ENCODE measurements around the gene RRP7A.
A peak's percentile ranks its signal among the peaks of the same experiment; 100 is the strongest.
"Not testable (repeated sequence)": the region's sequence is repeated elsewhere in the genome, so short reads cannot be mapped to it uniquely, and the experiment has no call there.

Gene RRP7A

DNA sequence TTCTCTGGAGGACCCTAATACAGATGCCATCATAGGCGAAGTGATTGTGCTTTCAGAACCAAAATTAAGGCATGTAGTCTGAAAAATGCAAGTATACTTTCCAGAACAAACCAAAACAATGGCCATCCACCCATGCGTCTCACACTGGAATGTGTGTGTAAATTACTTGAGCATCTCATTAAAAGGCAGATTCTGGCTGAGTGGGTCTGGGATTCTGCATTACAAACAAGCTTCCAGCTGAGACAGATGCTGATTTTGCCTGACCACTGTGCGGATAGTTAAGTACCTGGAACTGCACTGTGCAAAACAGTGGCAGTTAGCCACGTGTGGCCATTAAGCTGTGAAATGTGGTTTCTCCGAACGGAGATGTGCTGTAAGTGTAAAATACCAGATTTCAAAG is 26.2 kb downstream of the RRP7A start:
- DNase-seq, result no peak

DNA sequence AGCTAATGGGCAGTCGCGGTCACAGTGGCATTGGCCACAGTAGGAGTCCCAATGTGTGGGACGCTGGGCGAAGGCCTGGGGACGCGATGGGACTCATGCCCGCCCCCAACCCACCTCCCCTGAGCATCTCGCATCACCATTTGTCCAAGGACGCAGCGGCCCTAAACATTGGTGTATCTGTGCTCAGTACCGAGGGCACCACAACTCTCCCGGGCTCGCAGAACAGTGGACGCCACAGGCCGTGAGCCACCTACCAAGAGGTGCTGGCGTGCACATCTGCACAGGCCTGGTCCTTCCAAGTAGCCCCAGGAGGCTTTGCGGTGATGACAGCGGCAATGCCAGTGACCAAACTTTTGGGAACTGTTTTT is 27.3 kb downstream of the RRP7A start:
- no peak for DNase-seq

DNA sequence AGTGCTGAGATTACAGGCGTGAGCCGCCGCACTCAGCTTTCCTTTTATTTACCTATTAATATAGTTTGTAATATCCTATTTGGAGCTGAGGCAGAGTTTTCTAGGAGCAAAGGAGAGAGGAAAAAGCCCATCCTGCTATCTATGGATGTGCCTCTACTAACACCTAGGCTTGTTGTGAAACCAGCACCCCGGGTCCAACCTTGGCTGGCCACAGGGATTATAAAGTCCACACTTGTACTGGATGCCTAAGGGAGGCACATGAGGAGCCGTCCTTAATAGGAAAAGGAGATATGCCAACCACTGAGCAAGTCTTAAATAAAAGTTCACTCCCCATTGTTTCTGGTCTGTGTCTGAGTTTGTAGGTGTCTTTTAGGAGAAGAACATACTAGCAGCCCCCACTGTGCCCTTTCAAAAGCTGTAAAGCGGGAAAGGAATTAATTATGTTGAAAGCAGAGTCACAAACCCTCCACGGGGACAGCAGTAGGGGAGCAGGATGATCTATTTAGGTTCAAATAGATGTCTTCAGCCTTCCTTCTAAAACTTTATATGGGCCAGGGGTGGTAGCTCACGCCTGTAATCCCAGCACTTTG is 29.3 kb downstream of the RRP7A start:
- DNase-seq, result no peak

DNA sequence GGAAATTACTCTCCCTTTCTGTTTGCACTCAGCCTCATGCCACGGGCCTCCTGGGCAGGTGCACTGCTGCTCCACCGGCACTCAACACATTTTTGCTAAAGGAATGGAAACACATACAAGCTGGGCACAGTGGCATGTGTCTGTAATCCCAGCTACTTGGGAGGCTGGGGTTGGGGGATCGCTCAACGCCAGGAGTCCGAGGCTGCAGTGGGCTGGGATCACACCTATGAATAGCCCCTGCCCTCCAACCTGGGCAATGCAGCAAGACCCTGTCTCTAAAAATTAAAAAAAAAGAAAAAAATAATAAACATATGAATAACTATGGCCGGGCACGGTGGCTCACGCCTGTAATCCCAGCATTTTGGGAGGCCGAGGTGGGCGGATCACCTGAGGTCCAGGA is 30.6 kb downstream of the RRP7A start:
- DNase-seq, result no peak

DNA sequence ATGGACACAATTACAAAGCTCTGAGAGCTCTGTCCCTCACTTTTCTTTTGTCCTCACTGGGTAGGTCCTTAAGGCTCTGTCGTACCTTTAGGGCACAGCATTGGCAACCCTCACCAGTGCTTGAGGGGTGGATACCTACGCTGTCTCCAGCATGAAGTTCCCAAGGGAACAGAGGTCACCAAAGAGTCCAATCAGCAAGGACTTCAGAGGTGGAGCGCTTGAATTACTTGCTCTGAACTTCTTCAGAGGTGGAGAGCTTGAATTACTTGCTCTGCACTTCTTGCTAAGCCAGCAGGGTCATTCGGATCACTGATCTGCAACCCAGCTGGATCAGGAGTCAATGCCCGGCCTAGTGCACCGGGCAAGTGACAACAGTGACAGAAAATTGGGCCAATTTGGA is 35.1 kb downstream of the RRP7A start:
- DNase-seq, result no peak

DNA sequence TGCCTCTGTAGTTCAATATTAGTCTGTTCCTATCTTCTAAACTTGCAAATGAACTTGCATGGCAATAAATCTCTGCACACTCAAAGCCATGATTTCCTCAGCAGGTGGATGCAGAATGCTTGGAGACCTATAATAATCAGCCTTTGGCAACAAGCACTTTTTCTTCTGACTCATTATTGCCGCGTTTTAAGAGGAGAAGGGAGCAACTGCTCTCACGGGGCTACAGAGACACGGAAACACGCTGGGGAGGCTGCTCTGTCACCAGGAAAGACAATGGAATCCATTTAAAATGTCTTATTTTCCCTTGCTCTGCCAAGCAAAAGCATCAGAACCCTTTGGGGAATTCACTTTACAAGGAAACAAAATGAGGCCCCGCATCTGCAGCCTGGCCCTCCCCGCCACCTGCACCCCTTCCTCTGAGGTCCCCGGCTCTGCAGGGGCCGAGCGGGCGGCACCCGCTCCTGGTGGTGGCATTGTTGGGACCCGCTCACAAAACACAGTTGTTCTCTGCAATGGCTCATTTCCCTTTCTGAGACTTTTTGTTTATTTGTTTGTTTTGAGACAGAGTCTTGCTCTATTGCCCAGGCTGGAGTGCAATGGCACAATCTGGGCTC is 35.9 kb downstream of the RRP7A start:
- DNase-seq, result not testable (repeated sequence)

DNA sequence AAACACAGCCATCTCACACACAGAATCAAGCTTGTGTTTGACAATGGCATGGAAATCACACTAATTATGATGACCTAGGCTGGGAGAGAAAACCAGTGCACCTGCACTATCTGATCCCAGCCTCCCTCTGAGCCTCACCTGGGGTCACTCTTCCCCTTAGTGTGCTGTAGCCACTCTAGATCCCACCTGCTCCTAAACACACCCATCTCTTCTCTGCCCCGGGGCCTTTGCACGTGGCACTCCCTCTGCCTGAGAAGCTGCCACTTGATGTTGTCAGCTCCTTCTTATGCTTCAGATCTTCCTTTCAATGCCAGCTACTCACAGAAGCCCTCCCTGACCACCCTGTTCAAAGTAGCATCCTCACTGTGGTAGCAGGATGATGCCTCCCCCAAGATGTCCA is 44.5 kb downstream of the RRP7A start:
- no peak for DNase-seq

DNA sequence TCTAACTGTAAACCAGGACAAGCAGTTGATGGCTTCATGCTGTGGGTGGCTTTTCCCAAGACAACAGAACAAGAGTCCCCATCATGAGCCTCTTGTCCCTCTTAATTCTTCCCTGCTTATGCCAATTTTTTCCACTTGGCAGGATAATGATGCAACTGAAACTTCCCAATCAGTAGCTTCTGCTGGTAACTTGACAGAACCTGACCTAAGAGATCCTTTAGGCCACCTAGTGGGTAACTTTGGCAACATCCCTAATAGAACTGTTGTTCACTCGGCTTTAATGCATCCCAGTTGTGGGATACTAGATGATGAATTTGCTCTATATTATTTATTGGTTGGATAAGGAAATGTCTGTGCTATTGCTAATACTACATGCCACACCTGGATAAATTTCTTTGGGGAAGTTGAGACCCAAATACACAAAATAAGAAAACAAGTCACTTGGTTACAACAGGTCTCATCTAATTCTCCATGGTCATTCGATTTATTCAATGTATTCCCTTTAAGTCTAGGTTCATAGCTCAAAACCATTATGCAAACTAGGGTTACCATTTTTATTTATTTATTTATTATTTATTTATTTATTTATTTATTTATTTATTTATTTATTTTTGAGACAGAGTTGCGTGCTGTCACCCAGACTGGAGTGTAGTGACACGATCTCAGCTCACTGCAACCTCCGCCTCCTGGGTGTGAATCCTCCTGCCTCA is 46.0 kb downstream of the RRP7A start:
- peak; percentile 62 for DNase-seq

DNA sequence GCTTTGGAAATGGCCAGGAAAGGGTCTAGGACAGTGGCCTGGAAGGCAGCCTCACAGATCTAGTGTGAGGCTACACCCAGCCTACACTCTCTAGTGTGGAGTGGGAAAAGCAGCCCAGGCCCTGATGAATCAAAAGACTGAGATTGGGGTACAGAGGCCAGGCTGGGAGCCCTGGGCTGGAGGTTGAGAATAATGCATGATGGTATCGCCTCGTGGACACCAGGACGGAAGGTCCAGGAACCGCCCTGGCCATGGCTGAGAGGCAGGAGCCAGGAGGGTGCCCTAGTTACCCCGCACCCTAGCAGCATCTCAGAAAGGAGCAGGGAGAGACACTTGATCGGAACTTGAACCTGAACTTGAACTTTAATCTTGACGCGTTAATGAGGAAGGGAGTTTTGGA is 46.9 kb downstream of the RRP7A start:
- DNase-seq, result no peak

DNA sequence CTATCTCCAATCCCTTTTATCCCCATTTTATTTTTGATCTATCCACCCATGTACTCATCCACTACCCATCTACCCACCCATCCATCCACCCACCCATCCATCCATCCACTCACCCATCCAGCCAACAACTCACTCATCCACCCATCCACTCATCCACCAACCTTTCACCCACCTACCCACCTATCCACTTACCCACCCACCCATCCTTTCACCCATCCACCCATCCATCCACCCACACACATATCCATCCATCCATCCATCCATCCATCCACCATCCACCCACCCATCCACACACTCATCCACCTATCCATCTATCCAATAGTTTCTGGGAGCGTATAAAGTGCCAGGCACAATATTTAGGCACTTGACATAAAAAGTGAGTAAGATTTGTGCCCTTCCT is 48.2 kb downstream of the RRP7A start:
- DNase-seq, result no peak

DNA sequence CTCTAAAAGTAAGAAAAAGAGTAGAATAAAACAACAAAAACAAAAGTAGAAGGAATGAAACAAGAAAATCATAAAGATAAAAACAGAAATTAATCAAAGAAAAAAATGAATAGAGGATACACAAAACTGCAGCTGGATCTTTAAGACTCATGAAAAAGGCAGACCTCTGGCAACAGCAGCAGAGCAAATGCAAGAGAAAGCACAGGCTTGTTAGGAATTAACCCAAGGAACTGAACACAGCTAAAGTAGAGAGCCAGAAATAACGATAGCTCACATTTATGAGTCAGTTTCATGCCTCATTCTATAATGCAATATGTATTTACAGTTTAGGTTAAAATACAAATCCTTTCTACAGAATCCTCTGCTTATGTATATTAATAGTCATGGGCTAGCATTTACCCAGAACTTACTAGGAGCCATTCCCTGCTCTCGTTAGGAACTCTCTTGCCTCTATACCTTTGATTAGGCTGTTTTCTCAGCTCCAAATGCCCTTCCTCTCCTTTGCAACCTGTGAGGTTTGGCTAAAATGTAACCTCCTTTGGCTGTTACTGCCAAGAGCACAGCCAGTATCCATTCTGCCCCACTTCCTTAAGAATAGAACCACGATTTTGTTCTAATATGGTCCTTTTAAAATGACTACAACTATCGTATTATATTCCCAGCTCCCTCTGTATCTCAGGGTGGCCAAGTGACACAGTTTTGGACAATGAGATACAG is 49.1 kb downstream of the RRP7A start:
- no peak for DNase-seq

DNA sequence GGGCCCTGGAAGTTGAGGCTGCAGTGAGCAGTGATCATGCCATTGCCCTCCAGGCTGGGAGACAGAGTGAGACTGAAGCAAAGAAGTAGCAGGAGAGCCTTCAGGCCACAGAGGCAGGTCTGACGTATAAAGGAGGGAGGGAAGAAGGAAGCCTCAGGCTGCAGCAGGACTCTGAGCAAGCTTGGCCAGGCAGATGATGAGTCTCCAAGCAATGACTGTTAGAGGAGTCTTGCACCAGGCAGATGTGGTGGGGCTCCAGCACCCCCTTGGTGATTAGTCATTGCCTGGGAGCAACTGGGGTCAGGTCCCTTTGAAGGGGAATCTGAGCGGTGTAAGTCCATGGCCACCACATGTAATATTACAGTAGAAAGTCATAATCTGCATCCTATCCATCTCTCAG is 50.8 kb downstream of the RRP7A start:
- peak; percentile 23 for DNase-seq

DNA sequence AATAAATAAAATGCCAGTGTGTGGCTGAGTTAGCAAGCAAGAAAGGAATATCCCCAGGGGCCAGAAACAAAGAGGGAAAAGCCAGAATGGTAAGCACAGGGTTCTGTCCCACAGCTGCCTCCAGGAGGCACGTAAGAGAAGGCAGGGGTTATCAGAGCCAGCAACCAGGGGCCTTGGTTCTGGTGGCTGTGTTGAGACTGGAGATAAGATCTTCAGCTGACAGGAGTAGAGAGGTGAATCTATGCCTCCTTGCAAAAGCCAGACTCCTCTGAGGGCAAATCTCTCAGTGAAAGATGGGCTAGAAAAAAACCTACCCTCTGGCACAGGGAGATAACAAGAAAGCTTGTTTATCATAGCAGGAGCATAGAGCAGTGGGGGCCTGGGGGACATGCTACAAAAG is 57.6 kb downstream of the RRP7A start:
- DNase-seq, result no peak

DNA sequence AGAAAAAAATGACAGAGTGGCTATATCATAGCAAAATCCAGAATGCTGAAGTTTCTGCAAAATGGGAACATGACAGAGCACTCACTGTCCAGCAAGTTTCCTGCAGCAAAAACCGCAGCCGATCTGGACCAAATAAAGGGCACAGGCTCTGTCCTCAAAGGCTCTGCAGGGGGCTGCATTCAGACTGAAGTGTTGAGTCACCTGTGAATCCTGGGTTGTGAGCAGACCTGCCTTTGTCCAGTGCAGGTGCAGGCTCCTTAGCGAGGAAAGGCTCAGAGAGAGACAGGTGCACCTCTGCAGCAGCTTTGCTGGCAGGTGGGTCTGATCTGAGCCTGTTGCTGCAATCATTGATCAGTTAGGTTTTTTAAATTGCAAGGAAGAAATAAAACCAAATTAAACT is 58.1 kb downstream of the RRP7A start:
- DNase-seq, result no peak
